Fibroblast of lung (primary cell): ENCODE data around the gene RPRD2.

Experiments used
- EZH2 ChIP-seq: IDR thresholded peaks from 2 replicates; pipeline ENCODE4 v1.5.1; 2012; ENCODE audit warnings: low read length, control low read depth, mild to moderate bottlenecking; ENCODE audit errors: missing control alignments
- TF ChIP-seq, protein P1 (sequence below), 2 donors: IDR thresholded peaks in 1 of 2; conservative IDR thresholded peaks in 1 of 2; 1 replicate in 1 of 2; 2 replicates in 1 of 2; pipeline ENCODE4 v1.5.1; 2011 to 2012; ENCODE audit warnings: low read length in 2 of 2, control low read depth in 1 of 2, inconsistent platforms in 1 of 2, low read depth in 1 of 2, mild to moderate bottlenecking in 1 of 2

GRCh38 chr1:150508982-150509381 is 145.0 kb downstream of the RPRD2 start:
- TF ChIP-seq, protein P1, sequence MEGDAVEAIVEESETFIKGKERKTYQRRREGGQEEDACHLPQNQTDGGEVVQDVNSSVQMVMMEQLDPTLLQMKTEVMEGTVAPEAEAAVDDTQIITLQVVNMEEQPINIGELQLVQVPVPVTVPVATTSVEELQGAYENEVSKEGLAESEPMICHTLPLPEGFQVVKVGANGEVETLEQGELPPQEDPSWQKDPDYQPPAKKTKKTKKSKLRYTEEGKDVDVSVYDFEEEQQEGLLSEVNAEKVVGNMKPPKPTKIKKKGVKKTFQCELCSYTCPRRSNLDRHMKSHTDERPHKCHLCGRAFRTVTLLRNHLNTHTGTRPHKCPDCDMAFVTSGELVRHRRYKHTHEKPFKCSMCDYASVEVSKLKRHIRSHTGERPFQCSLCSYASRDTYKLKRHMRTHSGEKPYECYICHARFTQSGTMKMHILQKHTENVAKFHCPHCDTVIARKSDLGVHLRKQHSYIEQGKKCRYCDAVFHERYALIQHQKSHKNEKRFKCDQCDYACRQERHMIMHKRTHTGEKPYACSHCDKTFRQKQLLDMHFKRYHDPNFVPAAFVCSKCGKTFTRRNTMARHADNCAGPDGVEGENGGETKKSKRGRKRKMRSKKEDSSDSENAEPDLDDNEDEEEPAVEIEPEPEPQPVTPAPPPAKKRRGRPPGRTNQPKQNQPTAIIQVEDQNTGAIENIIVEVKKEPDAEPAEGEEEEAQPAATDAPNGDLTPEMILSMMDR (conservative IDR thresholded peaks at IDR 0.05 in 1 of 2, IDR thresholded peaks at IDR 0.05 in 1 of 2; ENCODE audit: low read depth in 1 of 2, low read length in 2 of 2) = no peak
- no peak for TF ChIP-seq EZH2
